ENCODE data around the gene RBM15. TPM values are rescaled to one million over a fixed set of nuclear protein-coding genes. Genes with fewer than 3 reads are reported as not detected.

Gene RBM15
- polyA plus RNA-seq, 1 of the 3 experiments (the other 2 are of a cell fraction): 3.8 TPM

DNA sequence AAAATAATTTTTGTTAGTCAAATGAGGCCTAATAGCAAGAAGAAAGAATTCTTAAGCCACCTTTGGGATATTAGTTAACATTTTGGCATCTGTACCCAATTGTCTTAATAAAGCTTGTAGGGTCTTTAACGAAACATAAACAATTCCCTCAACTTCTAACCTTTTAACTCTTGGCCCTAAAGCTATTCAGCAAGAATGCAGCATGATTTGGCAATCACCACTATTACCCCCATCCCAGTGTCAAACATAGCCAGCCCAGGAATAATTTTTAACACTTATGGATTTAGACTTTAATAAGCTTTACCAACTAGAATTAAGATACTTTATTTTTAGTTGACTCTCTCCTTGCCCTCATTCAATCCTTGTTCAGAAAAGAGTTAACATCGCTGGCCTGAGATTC lies 54.1 kb downstream of the RBM15 start (continued):
- TF ChIP-seq CHD2 (IDR thresholded peaks at IDR 0.05; ENCODE audit: low read length, partially characterized antibody): no peak
- no peak for TF ChIP-seq NFIC (IDR thresholded peaks at IDR 0.05; ENCODE audit: borderline replicate concordance)
- no peak for TF ChIP-seq FOXJ3 (CRISPR knock-in tag; IDR thresholded peaks at IDR 0.05)
- TF ChIP-seq, protein P1, sequence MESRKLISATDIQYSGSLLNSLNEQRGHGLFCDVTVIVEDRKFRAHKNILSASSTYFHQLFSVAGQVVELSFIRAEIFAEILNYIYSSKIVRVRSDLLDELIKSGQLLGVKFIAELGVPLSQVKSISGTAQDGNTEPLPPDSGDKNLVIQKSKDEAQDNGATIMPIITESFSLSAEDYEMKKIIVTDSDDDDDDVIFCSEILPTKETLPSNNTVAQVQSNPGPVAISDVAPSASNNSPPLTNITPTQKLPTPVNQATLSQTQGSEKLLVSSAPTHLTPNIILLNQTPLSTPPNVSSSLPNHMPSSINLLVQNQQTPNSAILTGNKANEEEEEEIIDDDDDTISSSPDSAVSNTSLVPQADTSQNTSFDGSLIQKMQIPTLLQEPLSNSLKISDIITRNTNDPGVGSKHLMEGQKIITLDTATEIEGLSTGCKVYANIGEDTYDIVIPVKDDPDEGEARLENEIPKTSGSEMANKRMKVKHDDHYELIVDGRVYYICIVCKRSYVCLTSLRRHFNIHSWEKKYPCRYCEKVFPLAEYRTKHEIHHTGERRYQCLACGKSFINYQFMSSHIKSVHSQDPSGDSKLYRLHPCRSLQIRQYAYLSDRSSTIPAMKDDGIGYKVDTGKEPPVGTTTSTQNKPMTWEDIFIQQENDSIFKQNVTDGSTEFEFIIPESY (IDR thresholded peaks at IDR 0.05; ENCODE audit: borderline replicate concordance, low read depth): no peak
- TF ChIP-seq SMC3 (IDR thresholded peaks at IDR 0.05; ENCODE audit: low read depth, low read length): no peak

DNA sequence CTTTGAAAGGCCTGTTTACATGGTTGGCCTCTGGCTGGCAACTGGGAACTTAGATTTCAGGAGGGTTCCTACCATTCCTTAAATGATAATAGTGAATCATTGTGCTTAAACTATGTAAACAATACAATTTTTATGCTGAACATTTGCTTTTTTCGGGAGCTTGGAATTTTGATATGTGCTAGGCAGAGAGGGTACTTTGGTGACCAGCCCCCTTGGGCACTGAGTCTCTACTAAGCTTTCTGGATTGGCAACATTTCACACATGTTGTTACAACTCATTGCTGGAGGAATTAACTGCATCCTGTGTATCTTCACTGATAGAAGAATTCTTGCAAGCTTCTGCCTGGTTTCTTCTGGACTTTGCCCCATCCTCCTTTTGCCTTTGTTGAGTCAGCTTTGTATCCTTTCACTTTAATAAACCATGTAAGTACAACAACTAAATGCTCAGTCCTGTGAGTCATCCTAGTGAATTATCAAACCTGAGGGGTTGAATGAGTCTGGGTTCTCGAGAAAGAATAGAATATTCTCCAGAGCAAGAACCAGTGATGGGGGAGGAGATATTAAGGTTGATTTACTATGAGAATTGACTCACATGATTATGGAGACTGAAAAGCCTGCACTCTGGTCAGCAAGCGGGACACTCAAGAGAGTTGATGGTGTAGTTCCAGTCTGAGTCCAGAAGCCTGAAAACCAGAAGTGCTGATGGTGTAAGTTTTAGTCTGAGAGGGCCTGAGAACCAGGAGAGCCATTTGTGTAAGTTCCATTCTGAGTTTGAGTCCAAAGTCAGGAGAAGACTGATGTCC lies 54.7 kb downstream of the RBM15 start:
- TF ChIP-seq JUND (IDR thresholded peaks at IDR 0.05) (peak; percentile 51; the same call in 1 of the 2 replicates), FOSL2 (IDR thresholded peaks at IDR 0.05; ENCODE audit: borderline replicate concordance, low read depth) (peak; percentile 52; the same call in 1 of the 2 replicates), TCF12 (IDR thresholded peaks at IDR 0.05) (peak; percentile 6; the same call in 1 of the 2 replicates), TEAD4 (IDR thresholded peaks at IDR 0.05; ENCODE audit: borderline replicate concordance, insufficient read depth) (no peak), MXI1 (IDR thresholded peaks at IDR 0.05; ENCODE audit: low read depth, low read length) (no peak)
- no peaks in the 10 kb centered on the region for H3K79me2 ChIP-seq (ENCODE audit: insufficient read depth)
- H3K4me3 ChIP-seq (ENCODE audit: low read depth in 2 of 2, low read length in 1 of 2): no peak overlapping the region
- H3K9me2 ChIP-seq: no peaks in the 10 kb centered on the region
- no peak overlapping the region for H3K9ac ChIP-seq
- ChIA-PET CTCF (interaction anchor here (0.9 to 1.3 kb wide), 6 partner anchors 11 to 186 kb away, joined by 3 to 5 read pairs (median 4); no protein-coding TSS in a partner anchor), POLR2A (no interaction called here)
- no peak for DNase-seq
- peaks cover 0 to 15% of the 10 kb centered on the region in 2 experiments for H3K36me3 ChIP-seq (replicated peaks in 1 of 2; ENCODE audit: control insufficient read depth in 1 of 2, insufficient read depth in 2 of 2, low read length in 1 of 2)
- no peak overlapping the region; the same call in 1 of the 2 replicates for H2AFZ ChIP-seq (ENCODE audit: low read depth)
- H3K4me1 ChIP-seq (ENCODE audit: control insufficient read depth in 1 of 2, insufficient read depth in 2 of 2, low read depth in 1 of 2, low read length in 1 of 2): peaks cover 5 to 6% of the 10 kb centered on the region in 2 experiments; a peak in 1 of 4 replicates
- H3K4me2 ChIP-seq: no peak overlapping the region; the same call in 1 of the 2 replicates
- H3K27me3 ChIP-seq (ENCODE audit: insufficient read depth): no peaks in the 10 kb centered on the region
- no peaks in the 10 kb centered on the region for H3K9me3 ChIP-seq
- WGBS (ENCODE audit: low lambda C conversion rate): 53% methylated on average over 3 of the region's 3 CpGs
- H3K27ac ChIP-seq (ENCODE audit: low read depth in 2 of 2, low read length in 1 of 2): peak overlapping the region in 1 of 2 experiments; percentile 45; a peak in 2 of 4 replicates
- no peaks in the 10 kb centered on the region for H4K20me1 ChIP-seq (ENCODE audit: insufficient read depth)
- H3F3A ChIP-seq (replicated peaks; ENCODE audit: insufficient read depth): peaks cover 22% of the 10 kb centered on the region

DNA sequence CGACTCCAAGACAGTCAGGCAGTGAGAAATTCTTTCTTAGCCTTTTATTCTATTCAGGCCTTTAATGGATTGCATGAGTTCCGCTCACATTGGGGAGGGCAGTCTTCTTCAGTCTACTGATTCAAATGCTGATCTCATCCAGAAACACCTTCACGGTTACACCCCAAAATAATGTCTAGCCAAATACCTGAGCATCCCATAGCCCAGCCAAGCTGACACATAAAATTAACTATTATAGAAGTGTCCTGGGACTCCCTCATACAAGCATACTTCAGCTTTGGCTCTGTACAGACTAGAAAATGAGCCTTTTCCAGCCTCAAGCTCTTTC lies 55.3 kb downstream of the RBM15 start:
- H3K9me2 ChIP-seq: no peaks in the 10 kb centered on the region
- no peaks in the 10 kb centered on the region for H3K27me3 ChIP-seq (ENCODE audit: insufficient read depth)
- H3K79me2 ChIP-seq (ENCODE audit: insufficient read depth): no peaks in the 10 kb centered on the region
- no peak overlapping the region for H3K4me2 ChIP-seq
- no peak for TF ChIP-seq RCOR1 (IDR thresholded peaks at IDR 0.05; ENCODE audit: low read length)
- no peak for TF ChIP-seq TCF12 (IDR thresholded peaks at IDR 0.05)
- no peak for TF ChIP-seq EP300 (IDR thresholded peaks at IDR 0.05; ENCODE audit: borderline replicate concordance in 1 of 2, low read depth in 1 of 2, low read length in 1 of 2)
- TF ChIP-seq, protein P2, sequence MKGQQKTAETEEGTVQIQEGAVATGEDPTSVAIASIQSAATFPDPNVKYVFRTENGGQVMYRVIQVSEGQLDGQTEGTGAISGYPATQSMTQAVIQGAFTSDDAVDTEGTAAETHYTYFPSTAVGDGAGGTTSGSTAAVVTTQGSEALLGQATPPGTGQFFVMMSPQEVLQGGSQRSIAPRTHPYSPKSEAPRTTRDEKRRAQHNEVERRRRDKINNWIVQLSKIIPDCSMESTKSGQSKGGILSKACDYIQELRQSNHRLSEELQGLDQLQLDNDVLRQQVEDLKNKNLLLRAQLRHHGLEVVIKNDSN (IDR thresholded peaks at IDR 0.05; ENCODE audit: borderline replicate concordance, low read depth): no peak
- TF ChIP-seq FOXM1 (IDR thresholded peaks at IDR 0.05; ENCODE audit: low read depth): no peak
- TF ChIP-seq FOXJ3 (CRISPR knock-in tag; IDR thresholded peaks at IDR 0.05): no peak
- no peak for TF ChIP-seq SIN3A (IDR thresholded peaks at IDR 0.05; ENCODE audit: borderline replicate concordance, low read depth, low read length)
- no peak for TF ChIP-seq NFIC (IDR thresholded peaks at IDR 0.05; ENCODE audit: borderline replicate concordance)
- no peak for TF ChIP-seq RFX5 (IDR thresholded peaks at IDR 0.05; ENCODE audit: low read length)
- TF ChIP-seq GATA2 (CRISPR knock-in tag; IDR thresholded peaks at IDR 0.05): no peak
- no peak for TF ChIP-seq YY1 (IDR thresholded peaks at IDR 0.05; ENCODE audit: low read depth)
- TF ChIP-seq, protein P3, sequence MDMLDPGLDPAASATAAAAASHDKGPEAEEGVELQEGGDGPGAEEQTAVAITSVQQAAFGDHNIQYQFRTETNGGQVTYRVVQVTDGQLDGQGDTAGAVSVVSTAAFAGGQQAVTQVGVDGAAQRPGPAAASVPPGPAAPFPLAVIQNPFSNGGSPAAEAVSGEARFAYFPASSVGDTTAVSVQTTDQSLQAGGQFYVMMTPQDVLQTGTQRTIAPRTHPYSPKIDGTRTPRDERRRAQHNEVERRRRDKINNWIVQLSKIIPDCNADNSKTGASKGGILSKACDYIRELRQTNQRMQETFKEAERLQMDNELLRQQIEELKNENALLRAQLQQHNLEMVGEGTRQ (IDR thresholded peaks at IDR 0.05; ENCODE audit: borderline replicate concordance, low read depth, low read length): no peak
- TF ChIP-seq MXI1 (IDR thresholded peaks at IDR 0.05; ENCODE audit: low read depth, low read length): no peak
- H4K20me1 ChIP-seq (ENCODE audit: insufficient read depth): no peaks in the 10 kb centered on the region
- no peaks in the 10 kb centered on the region for H3K9me3 ChIP-seq
- POLR2A ChIA-PET: no interaction called here
- H3K4me3 ChIP-seq (ENCODE audit: low read depth in 2 of 2, low read length in 1 of 2): no peak overlapping the region
- CTCF ChIA-PET: interaction anchor here (0.6 to 1.3 kb wide), 2 partner anchors 13 to 66 kb away, joined by 3 to 4 read pairs; no protein-coding TSS in a partner anchor
- no peak overlapping the region for H2AFZ ChIP-seq (ENCODE audit: low read depth)
- H3F3A ChIP-seq (replicated peaks; ENCODE audit: insufficient read depth): peaks cover 25% of the 10 kb centered on the region
- no peak overlapping the region for H3K9ac ChIP-seq
- WGBS (ENCODE audit: low lambda C conversion rate): 94% methylated on average over 3 of the region's 3 CpGs
- peaks cover 5 to 6% of the 10 kb centered on the region in 2 experiments; a peak in 1 of 4 replicates for H3K4me1 ChIP-seq (ENCODE audit: control insufficient read depth in 1 of 2, insufficient read depth in 2 of 2, low read depth in 1 of 2, low read length in 1 of 2)
- H3K36me3 ChIP-seq (replicated peaks in 1 of 2; ENCODE audit: control insufficient read depth in 1 of 2, insufficient read depth in 2 of 2, low read length in 1 of 2): peaks cover 0 to 16% of the 10 kb centered on the region in 2 experiments
- no peak for DNase-seq
- H3K27ac ChIP-seq (ENCODE audit: low read depth in 2 of 2, low read length in 1 of 2): peak overlapping the region in 1 of 2 experiments; percentile 45; a peak in 2 of 4 replicates

All from SK-N-SH (cell line).